HG03175 (cell line): ENCODE data around the gene SYCP2L.

Experiments
- ATAC-seq: cut with Tn5 transposase; IDR thresholded peaks from one replicate; pipeline ENCODE4 v1.9.1; 2021; ENCODE audit warnings: mild to moderate bottlenecking, moderate library complexity; ENCODE audit not compliant: unreplicated experiment

Gene SYCP2L

GRCh38 chr6:11006061-11006460 is 119.2 kb downstream of the SYCP2L start:
- no peak for ATAC-seq

- no peak for ATAC-seq
Observed at GRCh38 chr6:11007715-11008608, 121.1 kb downstream of the SYCP2L start.

- no peak for ATAC-seq
Observed at GRCh38 chr6:11008821-11009220, 122.0 kb downstream of the SYCP2L start.

GRCh38 chr6:11009353-11009752 is 122.5 kb downstream of the SYCP2L start:
- ATAC-seq: no peak

- ATAC-seq: no peak
Observed at GRCh38 chr6:11011787-11012234, 125.0 kb downstream of the SYCP2L start.

- ATAC-seq: no peak
Observed at GRCh38 chr6:11012295-11012754, 125.5 kb downstream of the SYCP2L start.

GRCh38 chr6:11012976-11013720 is 126.3 kb downstream of the SYCP2L start:
- ATAC-seq: no peak

GRCh38 chr6:11013721-11014070 is 126.8 kb downstream of the SYCP2L start:
- ATAC-seq: no peak

GRCh38 chr6:11015102-11015501 is 128.2 kb downstream of the SYCP2L start:
- ATAC-seq: no peak

GRCh38 chr6:11016452-11016851 is 129.6 kb downstream of the SYCP2L start:
- no peak for ATAC-seq

- ATAC-seq: no peak
Observed at GRCh38 chr6:11017090-11017489, 130.2 kb downstream of the SYCP2L start.

- ATAC-seq: no peak
Observed at GRCh38 chr6:11018225-11018624, 131.4 kb downstream of the SYCP2L start.

GRCh38 chr6:11021003-11021402 is 134.2 kb downstream of the SYCP2L start:
- ATAC-seq: no peak

GRCh38 chr6:11021714-11022113 is 134.9 kb downstream of the SYCP2L start:
- ATAC-seq: no peak

- ATAC-seq: no peak
Observed at GRCh38 chr6:11023032-11023431, 136.2 kb downstream of the SYCP2L start.
